HG03439 (cell line): Measurements from ENCODE around the gene SYT14.
"Not testable (repeated sequence)": the region's sequence is repeated elsewhere in the genome, so short reads cannot be mapped to it uniquely, and the experiment has no call there.

Experiments used
- ATAC-seq: cut with Tn5 transposase; IDR thresholded peaks from one replicate; pipeline ENCODE4 v1.9.1; 2021; ENCODE audit warnings: mild to moderate bottlenecking, moderate library complexity; ENCODE audit not compliant: unreplicated experiment

Gene SYT14

DNA sequence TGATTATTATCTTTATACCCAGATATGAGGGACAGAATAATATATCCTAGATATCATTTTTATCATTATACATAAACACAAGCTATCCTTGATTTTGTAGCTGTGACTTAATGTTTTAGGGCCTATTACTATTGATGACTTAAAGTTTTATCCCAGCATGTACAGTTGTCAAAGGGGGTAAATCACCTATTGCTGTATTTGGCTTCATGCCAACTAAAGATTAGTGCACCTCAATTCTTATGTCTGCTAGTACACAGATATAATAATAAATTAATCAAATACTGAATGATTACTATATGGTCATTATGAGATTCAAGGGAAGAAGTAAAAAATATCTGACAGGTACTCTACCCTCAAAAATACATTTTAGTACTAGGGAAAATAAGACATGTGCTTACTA lies 84.0 kb downstream of the SYT14 start:
- no peak for ATAC-seq

DNA sequence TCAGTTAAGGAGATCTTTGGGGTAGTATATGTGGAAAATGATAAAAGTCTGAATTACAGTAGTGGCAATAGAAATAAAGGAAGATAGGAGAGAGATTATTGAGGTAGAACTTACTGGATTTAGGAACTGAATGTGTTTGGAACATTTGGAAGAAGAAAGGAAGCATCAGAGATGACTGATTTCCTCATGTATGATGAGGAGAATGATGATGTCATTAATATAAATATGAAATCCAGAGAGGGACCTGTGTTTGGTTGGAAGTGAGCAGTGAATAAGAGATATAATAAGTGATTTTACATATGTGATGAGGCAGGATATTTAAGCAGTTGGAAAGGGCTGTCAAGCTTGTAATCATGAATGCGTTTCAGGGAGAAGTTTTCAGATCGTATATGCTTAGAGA lies 86.3 kb downstream of the SYT14 start:
- ATAC-seq: no peak

DNA sequence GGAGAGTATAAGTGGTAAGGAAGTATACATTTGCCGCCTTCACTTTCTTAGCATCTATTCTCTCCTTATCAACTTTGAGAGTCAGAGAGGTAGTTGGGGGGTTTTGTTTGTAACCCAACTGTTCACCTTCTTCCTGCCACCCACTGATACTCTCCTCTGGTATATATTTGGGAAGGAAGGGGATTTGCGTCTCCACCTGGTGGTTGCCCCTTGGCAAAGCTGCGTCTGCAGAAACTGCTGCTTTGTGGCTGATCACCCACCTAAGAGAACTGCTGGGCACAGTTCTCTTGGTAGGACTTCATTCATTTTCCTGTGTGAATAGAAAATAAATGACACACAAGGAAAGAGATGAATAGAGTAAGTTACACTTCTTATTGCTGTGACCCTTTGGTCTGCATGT lies 87.0 kb downstream of the SYT14 start:
- ATAC-seq: no peak

DNA sequence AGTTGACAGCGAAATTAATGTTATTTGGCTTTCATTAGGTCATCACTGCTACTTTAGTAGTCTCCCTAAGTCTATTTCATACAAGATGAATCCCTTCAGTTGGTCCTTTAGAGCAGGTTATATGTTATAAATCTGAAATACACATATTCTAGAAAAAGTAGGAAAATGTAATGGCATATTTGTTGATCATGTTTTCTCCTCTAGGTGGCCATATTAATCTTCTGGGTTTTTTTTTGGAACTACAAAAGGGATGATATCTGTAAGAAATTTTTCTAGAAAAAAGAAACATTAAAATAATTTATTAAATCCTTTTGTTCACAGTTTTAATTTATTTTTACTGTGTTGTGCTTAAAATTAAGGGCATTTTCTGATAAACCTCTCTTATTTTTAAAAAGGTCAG lies 87.9 kb downstream of the SYT14 start:
- no peak for ATAC-seq

DNA sequence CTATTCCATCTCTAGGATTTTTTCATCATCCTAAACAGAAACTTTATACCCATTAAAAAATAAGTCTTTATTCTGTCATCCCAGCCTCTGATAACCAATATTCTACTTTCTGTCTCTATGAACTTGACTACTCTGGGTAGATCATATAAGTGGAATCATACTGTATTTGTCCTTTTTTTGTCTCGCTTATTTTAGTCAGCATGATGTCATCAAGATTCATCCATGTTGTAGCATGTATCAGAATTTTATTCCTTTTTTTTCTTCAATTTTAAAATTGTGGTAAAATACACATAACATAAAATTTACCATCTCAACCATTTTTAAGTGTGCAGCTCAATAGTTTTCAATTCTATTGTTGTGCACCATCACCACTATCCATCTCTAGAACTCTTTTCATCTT lies 90.0 kb downstream of the SYT14 start:
- ATAC-seq: no peak

DNA sequence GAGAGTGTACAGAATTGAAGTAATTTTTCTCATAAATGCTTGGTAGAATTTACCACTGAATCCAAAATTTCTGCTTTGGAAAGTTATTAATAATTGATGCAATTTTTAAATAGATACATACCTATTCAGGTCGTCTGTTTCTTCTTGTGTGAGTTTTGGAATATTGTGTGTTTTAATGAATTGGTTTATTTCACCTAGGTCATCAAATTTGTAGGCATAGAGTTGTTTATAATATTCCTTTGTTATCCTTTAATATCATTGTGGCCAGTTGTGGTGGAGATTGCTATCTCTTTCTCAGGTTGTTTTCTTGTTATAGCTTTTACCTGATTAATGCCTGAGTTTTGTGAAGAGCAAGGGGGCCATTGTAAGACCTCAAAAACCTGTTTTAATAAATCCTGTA lies 93.5 kb downstream of the SYT14 start:
- no peak for ATAC-seq

DNA sequence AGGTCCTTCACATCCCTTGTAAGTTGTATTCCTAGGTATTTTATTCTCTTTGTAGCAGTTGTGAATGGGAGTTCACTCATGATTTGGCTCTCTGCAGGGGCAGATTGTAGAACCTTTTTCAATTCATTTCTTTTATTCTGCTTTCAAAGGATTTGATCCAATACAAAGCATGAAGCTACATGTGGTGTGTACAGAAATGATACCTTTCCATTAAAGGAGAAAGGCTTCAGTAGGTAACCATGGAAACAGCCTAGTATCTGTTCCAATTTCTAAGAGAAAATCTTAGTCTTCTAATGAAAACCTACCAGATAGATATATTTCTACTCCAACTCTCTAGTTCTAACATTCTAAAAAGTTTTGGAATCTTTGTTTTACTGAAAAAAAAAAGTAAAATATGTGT lies 105.0 kb downstream of the SYT14 start:
- no peak for ATAC-seq

DNA sequence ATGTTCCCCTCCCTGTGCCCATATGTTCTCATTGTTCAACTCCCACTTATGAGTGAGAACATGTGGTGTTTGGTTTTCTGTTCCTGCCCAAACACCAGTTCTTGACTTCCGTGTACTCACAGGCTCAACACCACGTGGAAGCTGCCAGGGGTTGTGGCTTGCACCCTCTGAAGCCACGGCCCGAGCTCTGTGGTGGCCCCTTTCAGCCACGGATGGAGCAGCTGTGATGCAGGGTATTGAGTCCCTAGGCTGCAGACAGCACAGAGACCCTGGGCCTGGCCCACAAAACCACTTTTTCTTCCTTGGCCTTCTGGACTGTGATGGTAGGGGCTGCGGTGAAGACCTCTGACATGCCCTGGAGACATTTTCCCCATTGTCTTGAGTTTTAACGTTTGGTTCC lies 111.6 kb downstream of the SYT14 start:
- ATAC-seq: no peak

DNA sequence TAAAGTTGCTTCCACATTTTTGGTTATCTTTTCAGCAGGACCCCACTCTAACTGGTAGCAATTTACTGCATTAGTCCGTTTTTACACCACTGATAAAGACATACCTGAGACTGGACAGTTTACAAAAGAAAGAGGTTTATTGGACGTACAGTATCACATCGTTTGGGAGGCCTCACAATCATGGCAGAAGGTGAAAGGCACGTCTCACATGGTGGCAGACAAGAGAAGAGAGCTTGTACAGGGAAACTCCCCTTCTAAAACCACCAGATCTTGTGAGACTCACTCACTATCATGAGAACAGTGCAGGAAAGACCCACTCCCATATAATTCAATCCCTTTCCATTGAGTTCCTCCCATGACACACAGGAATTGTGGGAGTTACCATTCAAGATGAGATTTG lies 112.5 kb downstream of the SYT14 start:
- not testable (repeated sequence) for ATAC-seq

DNA sequence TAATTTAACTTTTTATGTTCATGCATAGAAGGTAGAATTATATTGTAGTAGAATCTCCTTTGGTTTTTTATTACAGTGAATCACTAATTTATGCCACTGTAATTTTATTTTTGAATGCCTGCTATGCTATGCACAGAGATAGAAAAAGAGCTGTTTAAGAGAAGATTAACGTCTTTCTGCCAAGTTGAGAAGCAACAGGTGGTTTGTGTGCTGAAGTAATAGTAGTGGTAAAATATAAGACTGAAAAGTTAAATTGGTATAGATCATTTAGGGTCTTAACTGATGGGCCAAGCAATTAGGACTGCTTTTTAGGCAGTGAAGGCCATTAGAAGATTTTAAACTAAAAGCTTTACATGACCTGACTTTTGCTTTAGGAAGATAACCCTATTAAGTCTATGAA lies 115.1 kb downstream of the SYT14 start:
- no peak for ATAC-seq

DNA sequence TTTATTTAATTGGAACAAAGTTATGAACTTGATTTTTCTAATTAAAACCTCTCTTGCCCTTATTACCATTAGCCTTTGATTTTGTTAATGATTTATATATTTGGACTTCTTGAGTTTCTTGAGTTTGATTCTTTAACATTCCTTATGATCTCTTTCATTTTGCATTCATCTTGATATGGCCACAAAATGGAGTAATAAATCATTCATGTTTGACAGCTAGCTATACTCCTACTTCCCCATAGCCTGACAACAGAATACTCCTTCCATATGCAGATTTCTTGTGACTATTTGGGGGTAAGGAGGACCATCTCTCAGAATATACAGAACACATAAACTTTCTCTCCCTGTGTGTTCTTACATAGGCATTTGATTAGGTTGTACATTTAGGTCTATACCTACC lies 119.6 kb downstream of the SYT14 start:
- ATAC-seq: no peak

DNA sequence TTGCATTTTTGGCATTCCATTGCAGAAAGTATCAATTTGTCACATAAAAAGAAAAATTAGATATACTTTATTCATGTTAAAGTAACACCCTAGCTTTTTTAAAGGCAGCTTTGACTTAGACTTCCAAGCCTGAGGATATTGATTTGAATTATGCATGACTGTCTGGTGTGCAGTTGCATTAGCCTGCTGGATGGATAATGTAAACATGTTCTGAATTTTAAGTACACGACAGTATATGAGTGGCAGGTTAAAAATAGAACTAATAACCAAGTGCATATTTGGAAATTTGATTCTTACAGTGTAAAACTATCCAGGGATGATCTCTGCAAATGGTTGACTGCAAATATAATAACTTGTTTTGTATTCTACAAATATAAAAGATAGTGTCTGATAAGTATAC lies 124.0 kb downstream of the SYT14 start:
- ATAC-seq: no peak

DNA sequence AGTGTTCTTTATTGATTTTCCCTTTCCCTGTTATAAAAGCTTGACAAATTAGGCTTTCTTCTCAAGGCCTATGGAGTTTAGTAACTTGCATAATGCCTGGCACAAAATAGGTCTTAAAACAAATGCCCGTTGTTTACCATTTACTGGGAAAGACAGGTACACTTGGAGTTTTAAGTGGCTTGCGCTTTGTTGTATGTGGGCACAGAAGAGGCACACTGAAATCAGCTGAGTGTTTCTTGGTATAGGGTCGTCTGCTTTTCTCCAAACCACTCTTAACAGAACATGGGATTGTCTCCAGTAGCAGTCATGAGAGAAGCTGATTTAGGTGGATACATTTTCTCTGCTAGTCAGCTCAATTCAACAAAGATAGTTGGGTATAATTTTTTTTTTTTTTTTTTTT lies 132.5 kb downstream of the SYT14 start:
- ATAC-seq: no peak

DNA sequence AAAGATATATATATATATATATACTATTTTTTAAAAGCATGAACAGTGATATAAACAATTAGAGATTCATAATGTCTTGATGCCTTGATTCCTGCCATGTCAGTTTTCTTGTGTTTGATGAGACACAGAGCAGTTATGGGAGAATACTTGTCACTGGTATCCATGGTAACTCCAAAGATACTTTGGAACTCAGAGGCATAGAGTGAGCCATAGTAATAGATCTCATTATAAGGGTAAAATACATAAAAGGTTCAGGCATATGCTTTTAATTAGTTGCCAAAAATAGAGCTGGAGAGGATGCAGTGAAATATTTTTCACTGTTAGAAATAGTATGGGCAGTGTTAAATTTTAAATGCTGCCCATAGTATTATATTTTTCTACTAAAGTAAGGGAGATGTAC lies 134.1 kb downstream of the SYT14 start:
- ATAC-seq: no peak

DNA sequence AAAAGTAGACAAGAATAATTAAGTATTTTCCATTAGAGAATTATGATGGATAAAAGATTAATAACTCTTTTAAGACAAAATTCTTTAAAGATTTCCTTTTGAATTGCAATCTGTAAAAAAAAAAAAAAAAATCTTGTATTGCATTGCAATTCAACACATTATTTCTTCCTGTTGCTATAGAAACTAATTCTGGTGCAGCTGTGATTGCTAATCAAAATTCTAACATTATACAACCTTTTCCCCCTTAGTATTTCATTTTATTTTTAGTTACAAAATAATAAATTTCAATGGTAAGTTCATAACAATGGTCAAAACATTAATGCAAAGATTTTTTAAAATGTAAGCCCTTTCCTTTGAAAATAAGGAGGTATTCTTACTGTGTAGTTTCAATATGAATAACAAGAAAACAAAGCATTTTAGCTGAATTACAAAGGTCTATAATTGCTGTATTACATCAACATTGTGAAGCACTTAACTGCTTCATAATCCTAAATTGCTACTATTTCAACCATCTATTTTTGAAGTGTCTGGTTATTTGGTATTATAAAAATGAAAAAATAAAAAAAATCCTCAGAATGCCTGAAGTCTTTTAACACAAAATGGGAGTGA lies 135.0 kb downstream of the SYT14 start:
- ATAC-seq: no peak

DNA sequence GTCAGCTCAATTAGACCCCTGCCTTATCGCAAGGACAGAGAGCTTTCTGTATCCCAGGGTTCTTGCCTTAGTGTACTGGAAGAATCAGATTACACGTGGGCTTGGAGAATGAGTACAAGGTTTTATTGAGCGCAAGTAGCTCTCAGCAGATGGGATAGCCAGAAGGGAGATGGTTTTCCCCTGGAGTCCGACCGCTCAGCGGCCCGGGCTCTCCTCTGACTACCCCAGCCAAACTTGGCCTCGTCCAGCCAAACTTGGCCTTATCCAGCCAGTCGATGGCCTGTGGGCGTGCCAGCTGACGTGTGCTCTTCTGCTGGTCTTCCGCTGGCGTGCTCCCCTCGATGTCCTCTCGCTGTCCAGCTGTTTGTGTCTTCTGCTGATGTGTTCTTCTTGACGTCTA lies 136.9 kb downstream of the SYT14 start:
- ATAC-seq: no peak

DNA sequence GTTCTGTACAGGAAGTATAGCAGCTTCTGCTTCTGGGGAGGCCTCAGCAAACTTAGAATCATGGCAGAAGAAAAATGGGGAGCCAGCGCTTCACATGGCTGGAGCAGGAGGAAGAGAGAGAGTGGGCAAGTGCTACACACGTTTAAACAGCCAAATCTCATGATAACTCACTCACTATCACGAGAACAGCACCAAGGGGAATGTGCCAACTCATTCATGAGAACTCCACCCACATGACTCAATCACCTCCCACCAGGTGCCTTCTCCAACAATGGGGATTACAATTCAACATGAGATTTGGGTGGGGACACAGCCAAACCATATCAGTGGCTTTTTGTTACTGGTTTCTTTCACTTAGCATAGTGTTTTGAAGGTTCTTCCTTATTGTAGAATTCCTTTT lies 138.6 kb downstream of the SYT14 start:
- ATAC-seq: no peak

DNA sequence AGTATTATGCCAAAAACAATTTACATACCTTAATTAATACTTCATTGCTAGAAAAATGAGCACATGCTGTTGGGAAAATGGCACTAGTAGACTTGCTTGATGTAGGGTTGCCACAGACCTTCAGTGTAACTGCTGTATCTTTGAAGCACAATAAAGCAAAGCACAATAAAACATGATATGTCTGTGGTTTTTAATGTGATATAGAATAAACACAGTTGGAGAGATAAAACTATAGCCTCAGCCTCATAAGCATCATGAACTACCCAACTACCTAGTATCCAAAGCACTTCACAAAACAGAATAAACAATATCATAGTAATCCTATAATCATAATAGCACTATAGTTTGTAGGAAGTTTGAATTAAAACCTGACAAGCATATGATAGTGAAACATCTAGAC lies 143.5 kb downstream of the SYT14 start:
- ATAC-seq: no peak

DNA sequence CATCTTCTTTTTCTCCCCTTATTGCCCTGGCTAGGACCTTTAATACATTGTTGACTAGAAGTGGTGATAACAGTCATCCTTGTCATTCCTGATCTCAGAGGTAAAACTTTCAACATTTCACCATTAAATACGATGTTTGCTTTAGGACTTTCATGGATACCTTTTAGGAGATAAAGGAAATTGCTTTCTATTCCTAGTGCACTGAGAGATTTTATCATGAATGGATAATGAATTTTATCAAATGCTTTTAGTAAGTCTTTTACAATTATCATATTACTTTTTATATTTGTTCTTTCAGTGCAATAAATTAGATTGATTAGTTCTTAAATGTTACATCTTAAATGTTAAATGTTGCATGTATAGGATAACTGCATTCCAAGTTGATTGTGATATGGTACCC lies 147.3 kb downstream of the SYT14 start:
- no peak for ATAC-seq

DNA sequence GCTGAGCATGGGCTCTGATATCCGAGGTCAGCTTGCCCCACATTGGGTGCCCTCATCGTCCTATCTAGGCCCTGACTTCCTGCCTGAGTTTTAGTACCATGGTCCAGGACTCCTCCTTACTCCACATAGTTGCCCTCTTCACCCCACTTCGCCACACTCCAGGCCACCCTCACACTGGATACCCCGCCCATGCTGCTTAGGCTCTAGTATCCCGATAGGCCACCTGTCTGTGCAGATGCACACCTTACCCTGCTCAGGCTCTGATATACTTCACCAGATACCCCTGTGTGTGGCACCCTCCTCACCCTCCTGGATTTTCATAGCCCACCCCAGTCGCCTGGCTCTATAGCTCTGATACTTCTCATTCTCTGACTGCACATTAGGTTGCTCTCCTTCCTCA lies 149.0 kb downstream of the SYT14 start:
- ATAC-seq: no peak

DNA sequence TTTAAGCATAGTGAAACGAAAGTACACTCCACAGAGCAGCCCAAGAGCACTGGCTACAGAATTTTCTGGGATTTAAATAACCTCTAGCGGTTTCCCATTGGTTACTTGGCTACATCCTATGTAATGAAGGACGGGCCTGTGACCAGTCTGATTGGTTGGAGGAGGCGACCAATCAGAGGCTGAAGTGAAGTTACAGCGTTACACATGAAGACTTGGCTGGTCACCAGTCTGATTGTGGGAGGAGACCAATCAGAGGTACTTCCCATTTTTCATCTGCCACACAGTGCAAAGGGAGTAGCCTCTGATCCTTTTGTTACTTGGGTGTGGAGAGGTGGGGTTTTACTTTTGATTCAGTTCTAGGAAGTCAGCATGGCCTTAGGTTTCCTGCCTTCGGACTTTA lies 151.8 kb downstream of the SYT14 start:
- no peak for ATAC-seq

DNA sequence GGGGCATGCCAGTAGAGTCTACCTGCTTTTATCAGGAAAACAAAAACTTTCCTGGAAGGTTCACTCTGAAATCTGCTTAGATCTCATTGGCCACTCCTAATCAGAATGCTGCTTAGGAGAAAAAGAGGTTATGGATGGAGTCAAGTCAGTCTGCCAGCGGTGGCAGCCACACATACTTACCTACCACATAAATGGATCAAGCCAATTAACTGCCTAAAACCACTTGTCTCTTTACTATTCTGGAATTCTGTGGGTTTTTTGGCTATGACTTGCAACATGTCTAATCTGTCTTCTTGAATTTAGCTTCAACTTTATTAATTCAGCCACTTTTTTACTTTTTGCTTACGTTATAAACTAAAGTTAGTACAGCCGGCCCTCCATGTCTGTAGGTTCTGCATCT lies 154.3 kb downstream of the SYT14 start:
- ATAC-seq: no peak

DNA sequence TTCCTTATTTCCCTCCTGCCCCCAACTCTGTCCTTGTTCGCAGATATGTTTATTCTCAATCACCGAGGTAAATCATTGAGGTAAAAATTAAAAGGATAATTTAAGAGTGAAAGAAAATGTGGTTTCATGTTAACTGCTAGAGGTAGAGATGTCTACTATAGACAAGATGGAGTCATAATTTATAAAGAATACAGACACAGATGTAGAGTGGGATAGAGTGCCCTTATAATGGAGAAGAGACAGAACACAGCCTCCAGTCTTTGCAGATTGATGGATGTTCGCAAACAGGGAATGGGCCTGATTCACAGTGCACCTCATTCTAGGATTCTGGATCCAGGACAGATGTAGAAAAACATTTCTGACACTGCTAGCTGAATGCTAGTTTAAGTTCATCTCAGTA lies 155.4 kb downstream of the SYT14 start:
- ATAC-seq: no peak

DNA sequence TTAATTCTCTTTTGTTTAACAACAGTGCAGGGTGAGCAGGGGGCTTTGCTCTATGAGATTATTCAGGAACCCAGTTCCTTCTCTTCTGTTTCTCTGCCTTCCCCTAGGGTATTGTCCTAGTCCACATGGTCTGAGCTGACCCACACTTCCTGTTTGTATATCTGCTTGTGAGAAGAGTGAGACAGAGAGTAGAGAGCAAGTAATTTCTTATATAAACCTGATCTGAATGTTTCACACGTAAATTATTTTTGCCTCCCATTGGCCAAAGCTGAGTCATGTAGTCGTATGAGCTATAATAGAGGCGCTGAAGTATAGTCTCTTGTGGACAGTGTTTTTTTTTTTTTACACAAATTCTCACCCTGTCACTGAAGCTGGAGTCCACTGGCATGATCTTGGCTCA lies 160.3 kb downstream of the SYT14 start:
- ATAC-seq: no peak
